DND-41 (cell line): Measurements from ENCODE around the gene GABARAP.

Source experiments
- ATAC-seq: fragments of 200-7000 bp; cut with Tn5 transposase; 3 replicates; pipeline ENCODE4 v1.9.1; 2021; ENCODE audit warnings: low read depth; ENCODE audit not compliant: insufficient read depth
- DNase-seq: peaks from one replicate; pipeline ENCODE4 v3.0.0-alpha.2; 2020
- H2AFZ ChIP-seq: 2 replicates; pipeline ENCODE4 v1.6.0; 2012; ENCODE audit warnings: low read depth, low read length
- H3K27ac ChIP-seq: 2 replicates; pipeline ENCODE4 v1.5.1; 2012; ENCODE audit warnings: low read length, inconsistent platforms
- H3K27me3 ChIP-seq: fragments of 200-600 bp; sonication (generic); 2 replicates; pipeline ENCODE4 v1.6.0; 2012; ENCODE audit warnings: low read length, mild to moderate bottlenecking, inconsistent platforms; ENCODE audit not compliant: insufficient read depth, poor library complexity
- H3K36me3 ChIP-seq: 2 replicates; pipeline ENCODE4 v1.5.1; 2012; ENCODE audit warnings: low read length, inconsistent platforms; ENCODE audit not compliant: insufficient read depth
- H3K4me1 ChIP-seq: 2 replicates; pipeline ENCODE4 v1.5.1; 2012; ENCODE audit warnings: mild to moderate bottlenecking, low read length; ENCODE audit not compliant: insufficient read depth
- H3K4me2 ChIP-seq: 2 replicates; pipeline ENCODE4 v1.6.0; 2012; ENCODE audit warnings: mild to moderate bottlenecking, moderate library complexity, low read length, inconsistent platforms; ENCODE audit not compliant: insufficient read depth
- H3K4me3 ChIP-seq, 2 experiments: fragments of 200-600 bp in 1 of 2; shearing (Covaris generic) in 1 of 2; 2 replicates each; pipeline ENCODE4 v1.5.1; 2012 to 2016; ENCODE audit warnings: inconsistent platforms in 2 of 2, low read length in 2 of 2, mild to moderate bottlenecking in 2 of 2, low read depth in 1 of 2, moderate library complexity in 1 of 2
- H3K79me2 ChIP-seq: 2 replicates; pipeline ENCODE4 v1.6.0; 2012; ENCODE audit warnings: low read length, inconsistent platforms; ENCODE audit not compliant: insufficient read depth
- H3K9ac ChIP-seq: 2 replicates; pipeline ENCODE4 v1.6.0; 2012; ENCODE audit warnings: low read depth, mild to moderate bottlenecking, inconsistent platforms, low read length, moderate library complexity
- H3K9me3 ChIP-seq: 2 replicates; pipeline ENCODE4 v1.5.1; 2012; ENCODE audit warnings: low read length, moderate library complexity, mild to moderate bottlenecking, inconsistent platforms; ENCODE audit not compliant: insufficient read depth, severe bottlenecking
- H4K20me1 ChIP-seq: 2 replicates; pipeline ENCODE4 v1.6.0; 2012; ENCODE audit warnings: low read length; ENCODE audit not compliant: insufficient read depth
- CTCF ChIP-seq: IDR thresholded peaks from 2 replicates; pipeline ENCODE4 v1.5.1; 2012; ENCODE audit warnings: borderline replicate concordance, low read length, moderate library complexity, mild to moderate bottlenecking; ENCODE audit not compliant: poor library complexity, severe bottlenecking; ENCODE audit errors: extremely low read depth
- EZH2 ChIP-seq: IDR thresholded peaks from 3 replicates; pipeline ENCODE4 v1.6.1; 2012; ENCODE audit warnings: borderline replicate concordance, low read depth, mild to moderate bottlenecking, moderate library complexity, low read length, inconsistent platforms; ENCODE audit not compliant: severe bottlenecking

GABARAP gene

GRCh38 chr17:7289256-7290032 is 47.2 kb upstream of the GABARAP start:
- H3K4me1 ChIP-seq = no peaks in the 10 kb centered on the region
- H3K9me3 ChIP-seq = no peaks in the 10 kb centered on the region
- 0 out of 2 replicates have a peak, but pooled peaks cover 4% of the 10 kb centered on the region for H4K20me1 ChIP-seq
- no peak overlapping the region for H3K4me2 ChIP-seq
- no peaks in the 10 kb centered on the region for H3K79me2 ChIP-seq
- no peak overlapping the region for H3K9ac ChIP-seq
- no peaks in the 10 kb centered on the region for H3K36me3 ChIP-seq
- ATAC-seq (no peak), DNase-seq (no peak)
- H2AFZ ChIP-seq = no peak overlapping the region
- peaks cover 30% of the 10 kb centered on the region for H3K27me3 ChIP-seq
- H3K27ac ChIP-seq = no peak overlapping the region
- no peak for TF ChIP-seq CTCF
- TF ChIP-seq EZH2 = no peak
- H3K4me3 ChIP-seq = no peak overlapping the region

GRCh38 chr17:7285679-7286078 is 43.4 kb upstream of the GABARAP start:
- no peak for TF ChIP-seq EZH2
- TF ChIP-seq CTCF = no peak
- Histone ChIP-seq H4K20me1 (no peaks in the 10 kb centered on the region), H3K9ac (no peak overlapping the region), H3K4me1 (peaks cover 18% of the 10 kb centered on the region), H3K27ac (no peak overlapping the region), H3K4me2 (no peak overlapping the region), H3K79me2 (no peaks in the 10 kb centered on the region), H3K9me3 (no peaks in the 10 kb centered on the region), H3K36me3 (no peaks in the 10 kb centered on the region), H2AFZ (no peak overlapping the region), H3K4me3 (no peak overlapping the region), H3K27me3 (peaks cover 14% of the 10 kb centered on the region)
- no peak for DNase-seq
- no peak for ATAC-seq

- ATAC-seq = no peak
- peaks cover 15% of the 10 kb centered on the region for H3K27me3 ChIP-seq
- TF ChIP-seq EZH2 (no peak), CTCF (no peak)
These were observed 42.7 kb upstream of the GABARAP start for GRCh38 chr17:7284911-7285310.

More at GRCh38 chr17:7284911-7285310, 42.7 kb upstream of the GABARAP start:
- no peak overlapping the region for H3K4me3 ChIP-seq
- no peak overlapping the region for H2AFZ ChIP-seq
- no peak for DNase-seq
- peaks cover 26% of the 10 kb centered on the region for H3K4me1 ChIP-seq
- H3K9me3 ChIP-seq = no peaks in the 10 kb centered on the region
- H3K9ac ChIP-seq = no peak overlapping the region
- H3K79me2 ChIP-seq = no peaks in the 10 kb centered on the region
- no peak overlapping the region for H3K4me2 ChIP-seq
- no peaks in the 10 kb centered on the region for H3K36me3 ChIP-seq
- no peak overlapping the region for H3K27ac ChIP-seq
- H4K20me1 ChIP-seq = no peaks in the 10 kb centered on the region
